HepG2 (cell line): ENCODE measurements around the gene PGA5. TPM values are rescaled to one million over a fixed set of nuclear protein-coding genes. Genes with fewer than 3 reads are reported as not detected.
A peak's percentile ranks its signal among the peaks of the same experiment; 100 is the strongest.

Source experiments
- ATAC-seq: fragments of 200-7000 bp; cut with Tn5 transposase; 3 replicates; pipeline ENCODE4 v1.9.1; 2020; ENCODE audit warnings: mild to moderate bottlenecking, moderate library complexity
- BruUV-seq: library from RNA; stranded (reverse); fragments of 400-500 nt; replicated peaks from 2 replicates; lab custom pipeline; 2021; lab: Mats Ljungman, UMichigan
- CTCF ChIA-PET: fragments of 300-600 bp; formaldehyde crosslinking; extraction: SDS; loops from one replicate; lab custom pipeline; 2021; ENCODE audit warnings: low total read pairs, inconsistent platforms, low intra/inter-chr PET ratio; lab: Yijun Ruan, JAX
- POLR2A ChIA-PET: fragments of 350-600 bp; sonication (Branson Sonifier 250); formaldehyde crosslinking; loops from one replicate; lab custom pipeline; 2020; ENCODE audit warnings: antibody characterized with exemption, inconsistent platforms; lab: Yijun Ruan, JAX
- DNase-seq: peaks from one replicate; pipeline ENCODE4 v3.0.0-alpha.2; 2015; ENCODE audit warnings: low spot score
- FAIRE-seq: peaks from 3 replicates; lab custom pipeline; 2011; peaks lifted over from hg19 to GRCh38; lab: Jason Lieb, UNC
- H2AFZ ChIP-seq: one replicate; pipeline ENCODE4 v1.6.1; 2011; ENCODE audit warnings: low read length, inconsistent platforms
- H3K27ac ChIP-seq: fragments of 300-600 bp; 3 replicates; pipeline ENCODE4 v1.8.0; 2011; ENCODE audit warnings: mixed run types, mild to moderate bottlenecking, mixed read lengths, low read length, inconsistent platforms; ENCODE audit not compliant: insufficient read depth; ENCODE audit errors: extremely low read length
- H3K27me3 ChIP-seq, 2 experiments: fragments of 200-600 bp in 1 of 2; 2 replicates in 1 of 2; 3 replicates in 1 of 2; pipeline versions ENCODE4 v1.6.0 to v1.8.0; 2011; ENCODE audit warnings: low read length in 2 of 2, mild to moderate bottlenecking in 2 of 2, moderate library complexity in 2 of 2, inconsistent platforms in 1 of 2; ENCODE audit not compliant: insufficient read depth in 2 of 2, control insufficient read depth in 1 of 2
- H3K36me3 ChIP-seq, 2 experiments: fragments of 200-600 bp in 1 of 2; replicated peaks in 1 of 2; 2 replicates in 1 of 2; 3 replicates in 1 of 2; pipeline versions ENCODE4 v1.5.1 to v1.8.0; 2011; ENCODE audit warnings: low read length in 2 of 2, inconsistent platforms in 1 of 2; ENCODE audit not compliant: insufficient read depth in 2 of 2, control insufficient read depth in 1 of 2
- H3K4me1 ChIP-seq: 2 replicates; pipeline ENCODE4 v1.5.1; 2012; ENCODE audit warnings: low read length, inconsistent platforms; ENCODE audit not compliant: insufficient read depth
- H3K4me2 ChIP-seq: 2 replicates; pipeline ENCODE4 v1.6.0; 2011; ENCODE audit warnings: low read depth, low read length, inconsistent platforms
- H3K4me3 ChIP-seq, 3 experiments: fragments of 200-600 bp in 1 of 3; sonication (generic), shearing (Covaris generic) in 1 of 3; replicated peaks in 1 of 3; 2 replicates each; pipeline ENCODE4 v1.5.1; 2011 to 2016; ENCODE audit warnings: low read length in 3 of 3, inconsistent platforms in 2 of 3, low read depth in 2 of 3, mild to moderate bottlenecking in 2 of 3, control low read depth in 1 of 3, mixed read lengths in 1 of 3; ENCODE audit not compliant: insufficient read depth in 1 of 3
- H3K79me2 ChIP-seq: one replicate; pipeline ENCODE4 v1.6.1; 2011; ENCODE audit warnings: low read length, inconsistent platforms; ENCODE audit not compliant: insufficient read depth
- H3K9ac ChIP-seq: 2 replicates; pipeline ENCODE4 v1.6.0; 2011; ENCODE audit warnings: mild to moderate bottlenecking, low read depth, low read length, inconsistent platforms; ENCODE audit not compliant: insufficient read depth
- H3K9me3 ChIP-seq: 2 replicates; pipeline ENCODE4 v1.5.1; 2012; ENCODE audit warnings: mild to moderate bottlenecking, low read length
- H4K20me1 ChIP-seq: 2 replicates; pipeline ENCODE4 v1.6.0; 2011; ENCODE audit warnings: inconsistent platforms, mild to moderate bottlenecking, low read length, moderate library complexity; ENCODE audit not compliant: insufficient read depth
- BRF2 ChIP-seq: sonication (generic); formaldehyde crosslinking; IDR thresholded peaks from 2 replicates; pipeline ENCODE4 v1.8.1; 2022; ENCODE audit warnings: mild to moderate bottlenecking, missing genetic modification reagents
- HNRNPUL1 ChIP-seq: fragments of 200-400 bp; formaldehyde crosslinking; IDR thresholded peaks from 2 replicates; pipeline ENCODE4 v1.6.1; 2017; ENCODE audit warnings: low read depth, mild to moderate bottlenecking, low read length, moderate library complexity
- PATZ1 ChIP-seq: sonication (generic); formaldehyde crosslinking; IDR thresholded peaks from 2 replicates; pipeline ENCODE4 v1.4.0; 2020; ENCODE audit warnings: missing genetic modification reagents
- RBM39 ChIP-seq: fragments of 200-400 bp; formaldehyde crosslinking; IDR thresholded peaks from one replicate; pipeline ENCODE4 v1.6.1; 2018; ENCODE audit warnings: antibody characterized with exemption, mild to moderate bottlenecking, low read depth, low read length; ENCODE audit not compliant: poor library complexity, severe bottlenecking
- SOX6 ChIP-seq, 2 experiments: fragments of 450-650 bp in 1 of 2; sonication (generic) in 1 of 2; formaldehyde crosslinking in 1 of 2; IDR thresholded peaks; 2 replicates each; pipeline versions ENCODE4 v1.4.0 to v1.6.1; 2017 to 2020; ENCODE audit warnings: antibody characterized with exemption in 1 of 2, mild to moderate bottlenecking in 1 of 2, missing genetic modification reagents in 1 of 2
- ZHX1 ChIP-seq: sonication (generic); formaldehyde crosslinking; IDR thresholded peaks from 2 replicates; pipeline ENCODE4 v1.8.1; 2022; ENCODE audit warnings: low read depth, mild to moderate bottlenecking, missing genetic modification reagents
- WGBS: methylation state at CpG from one replicate; pipeline ENCODE4 v1.1.6; 2017; ENCODE audit warnings: low lambda C conversion rate; 5-methylcytosine and 5-hydroxymethylcytosine counted together
- in situ Hi-C: cut with HindIII; loops from 2 replicates; pipeline ENCODE4 v1.10.0; 2017; ENCODE audit warnings: low pct_unique_long_range_greater_than_20kb; ENCODE audit not compliant: extremely low pct_ligation_motif_present
- intact Hi-C: fragments of 100-400 bp; cut with micrococcal nuclease; formaldehyde crosslinking; loops from one replicate; pipeline ENCODE4 v1.10.0; 2022; ENCODE audit not compliant: unreplicated experiment
- polyA plus RNA-seq, 8 experiments: library from polyadenylated mRNA; depleted of rRNA in 3 of 8; stranded (reverse) in 7 of 8; unstranded in 1 of 8; fragments of >200 nt; fragmentation: Illumina TruSeq in 4 of 8; extraction: Trizol in 4 of 8; gene quantifications; 2 replicates each; pipeline versions ENCODE4 v1.2.1 to v1.2.3, GENCODE V29; 2011 to 2016; ENCODE audit warnings: low read depth in 4 of 8, missing spikeins in 1 of 8, mixed read lengths in 1 of 8; ENCODE audit not compliant: insufficient read depth in 1 of 8
- total RNA-seq, 5 experiments: library from RNA; depleted of rRNA; stranded (reverse); fragments of >200 nt; fragmentation: Illumina TruSeq; extraction: Trizol; gene quantifications; 2 replicates each; pipeline ENCODE4 v1.2.3, GENCODE V29; 2016; ENCODE audit warnings: low read depth in 1 of 5

The PGA5 gene
- total and polyA plus RNA-seq, 2 of the 13 experiments (the other 11 are each of a cell fraction or from before 2014, with no cell fraction given): not detected

- Histone ChIP-seq H3K4me3 (no peak overlapping the region), H3K9me3 (no peaks in the 10 kb centered on the region), H3K4me2 (no peak overlapping the region), H3K36me3 (peaks cover 6 to 38% of the 10 kb centered on the region in 2 experiments), H3K79me2 (no peaks in the 10 kb centered on the region), H4K20me1 (no peaks in the 10 kb centered on the region), H3K27ac (peak overlapping the region; percentile 77), H3K4me1 (peaks cover 68% of the 10 kb centered on the region), H2AFZ (no peak overlapping the region), H3K27me3 (no peaks in the 10 kb centered on the region), H3K9ac (no peak overlapping the region)
- in situ Hi-C loops (no loop called here), intact Hi-C loops (no loop called here)
- ChIA-PET POLR2A (interaction anchor here (0.8 to 1.3 kb wide), 3 partner anchors 27 to 95 kb away, joined by 3 to 5 read pairs (median 3); partner anchors contain the start of genes CYB561A3 and TMEM138), CTCF (no interaction called here)
- DNase-seq: no peak
- TF ChIP-seq BRF2: no peak
- WGBS: 96% methylated on average over 4 of the region's 4 CpGs
- ATAC-seq: no peak
- BruUV-seq: no TSS peak
- FAIRE-seq: no peak
These were observed 25.6 kb downstream of the PGA5 start for GRCh38 chr11:61266602-61267001.

GRCh38 chr11:61267437-61267841 is 26.5 kb downstream of the PGA5 start:
- DNase-seq: peak; percentile 66
- TF ChIP-seq PATZ1 (CRISPR knock-in tag): peak; percentile 92
- TF ChIP-seq SOX6 (IDR thresholded peaks at IDR 0.05): no peak
- peak; percentile 40; the same call in 1 of the 2 replicates for TF ChIP-seq SOX6 (CRISPR knock-in tag; IDR thresholded peaks at IDR 0.05)
- TF ChIP-seq ZHX1 (CRISPR knock-in tag): 0 out of 2 replicates have a peak, but pooled peaks have one; percentile 40
- TF ChIP-seq RBM39: no peak
- no peak for TF ChIP-seq HNRNPUL1

More at GRCh38 chr11:61267437-61267841, 26.5 kb downstream of the PGA5 start:
- Histone ChIP-seq H3K27me3 (no peaks in the 10 kb centered on the region), H3K4me2 (peak overlapping the region; percentile 21; the same call in 1 of the 2 replicates), H2AFZ (no peak overlapping the region), H3K27ac (peak overlapping the region; percentile 65), H3K4me1 (peaks cover 68% of the 10 kb centered on the region), H3K4me3 (no peak overlapping the region), H3K79me2 (no peaks in the 10 kb centered on the region), H3K36me3 (peaks cover 12 to 41% of the 10 kb centered on the region in 2 experiments), H3K9ac (no peak overlapping the region; the same call in 1 of the 2 replicates), H3K9me3 (no peaks in the 10 kb centered on the region), H4K20me1 (no peaks in the 10 kb centered on the region)
- ChIA-PET CTCF (no interaction called here), POLR2A (interaction anchor here (0.8 to 1.7 kb wide), 5 partner anchors 22 to 94 kb away, joined by 3 to 5 read pairs (median 3); partner anchors contain the start of genes CYB561A3 and TMEM138)
- in situ Hi-C loops (no loop called here), intact Hi-C loops (no loop called here)
- WGBS: 10% methylated on average over 2 of the region's 6 CpGs
- FAIRE-seq (peak; percentile 83), ATAC-seq (peak; percentile 89)
- BruUV-seq: no TSS peak
